GM12874 (cell line): ENCODE data around the gene KCNAB1.

Experiments used
- CTCF ChIP-seq: IDR thresholded peaks from 2 replicates; pipeline ENCODE4 v1.5.1; 2011; ENCODE audit warnings: low read depth, mild to moderate bottlenecking, control low read depth, low read length, moderate library complexity; ENCODE audit not compliant: insufficient read depth

Gene KCNAB1

DNA sequence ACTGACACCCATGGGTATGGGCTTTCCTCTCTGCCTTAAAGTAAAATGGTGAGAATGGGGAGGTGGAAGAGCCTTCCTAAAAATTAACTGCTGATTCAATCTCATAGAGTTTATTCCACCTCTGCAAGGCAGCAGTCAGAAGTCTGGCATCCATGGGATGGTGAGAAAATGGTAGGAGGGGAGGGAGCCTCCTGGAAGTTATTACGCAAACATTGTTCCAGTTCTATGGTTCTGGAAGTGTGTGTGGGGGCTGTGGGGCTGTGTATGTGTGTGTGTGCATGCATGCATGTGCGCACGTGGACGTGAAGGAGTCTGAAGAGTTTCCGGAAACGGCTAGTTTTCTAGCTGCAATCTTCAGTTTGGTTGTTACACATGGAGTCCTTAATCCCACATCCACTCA, 177.6 kb downstream of the KCNAB1 start:
- no peak for TF ChIP-seq CTCF

GRCh38 chr3:156298938-156299337, 178.6 kb downstream of the KCNAB1 start:
- no peak for TF ChIP-seq CTCF

DNA sequence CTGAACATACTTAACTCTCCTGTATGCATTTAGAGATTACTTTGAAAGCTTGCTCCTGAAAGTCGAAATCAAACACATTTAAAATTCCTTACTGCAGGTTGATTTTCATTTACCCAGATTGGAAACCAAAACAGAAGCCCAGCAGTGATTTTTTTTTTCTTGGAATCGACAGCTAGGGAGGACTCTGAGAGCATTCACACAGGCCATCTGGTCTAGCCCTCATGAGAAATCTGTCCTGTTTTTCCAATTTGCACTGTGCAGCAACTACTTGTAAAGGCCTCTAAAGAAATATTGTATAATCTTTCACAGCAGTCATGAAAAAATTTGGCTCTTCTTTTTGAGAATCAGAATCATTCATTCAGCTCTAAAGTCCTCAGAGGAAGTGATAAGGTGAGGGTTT, 179.2 kb downstream of the KCNAB1 start:
- no peak for TF ChIP-seq CTCF

DNA sequence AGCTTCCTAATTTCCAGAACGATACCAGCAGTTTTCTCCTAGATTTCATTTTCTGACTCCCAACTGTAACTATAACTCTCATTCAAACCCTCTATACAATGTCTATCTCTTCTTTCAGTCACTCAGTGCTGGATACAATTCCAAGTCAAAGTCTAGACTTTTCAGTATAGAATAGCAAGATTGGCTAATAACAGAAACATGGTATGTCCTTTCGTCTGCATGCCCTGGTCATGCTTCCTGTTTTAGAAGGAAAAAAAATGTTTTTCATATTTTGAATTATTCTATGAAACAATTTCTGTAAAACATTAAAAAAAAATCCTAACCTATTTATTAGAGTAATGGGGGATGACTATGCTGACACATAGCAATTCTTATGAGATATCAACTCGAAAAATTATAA, 180.0 kb downstream of the KCNAB1 start:
- no peak for TF ChIP-seq CTCF

GRCh38 chr3:156300929-156301840, 180.8 kb downstream of the KCNAB1 start:
- no peak for TF ChIP-seq CTCF

DNA sequence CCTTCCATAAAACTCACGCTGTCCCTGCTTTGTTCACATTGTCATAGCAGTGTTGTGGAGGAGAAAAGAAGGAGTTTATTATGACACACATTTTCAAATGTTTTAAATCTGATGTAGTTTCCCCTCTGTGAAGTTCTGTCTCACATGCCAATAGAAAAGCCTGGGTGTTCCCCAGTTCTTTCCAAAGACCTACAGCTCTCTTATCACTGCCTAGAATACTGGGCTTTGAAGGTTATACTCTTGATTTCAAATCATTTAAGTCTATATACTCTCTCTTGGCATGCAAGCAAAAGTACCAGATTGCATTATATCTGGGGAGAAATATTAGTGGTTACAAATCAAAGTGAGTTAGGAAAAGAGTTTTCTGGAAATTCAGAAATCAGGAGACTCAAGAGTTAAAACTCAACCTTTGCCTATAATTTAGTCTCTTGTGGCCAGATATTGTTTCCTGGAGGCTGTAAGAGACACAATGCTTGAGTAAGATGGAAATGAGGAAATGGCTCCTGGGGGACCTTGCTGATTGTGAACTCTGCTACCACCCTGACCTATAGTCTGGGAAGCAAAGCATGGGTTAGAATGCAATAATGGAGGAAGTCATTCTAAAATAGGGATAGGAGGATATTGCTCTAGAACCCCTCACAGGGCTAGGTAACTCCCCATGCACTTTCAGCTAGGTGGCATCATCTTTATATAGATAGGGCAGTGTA, 182.8 kb downstream of the KCNAB1 start:
- TF ChIP-seq CTCF = no peak

- no peak for TF ChIP-seq CTCF
Observed at GRCh38 chr3:156304406-156304805, 184.0 kb downstream of the KCNAB1 start.
